GM19238 (cell line): ENCODE results near the gene HEPHL1.
"Not testable (repeated sequence)": the region's sequence is repeated elsewhere in the genome, so short reads cannot be mapped to it uniquely, and the experiment has no call there.

ENCODE experiments used
- DNase-seq: peaks from one replicate; pipeline ENCODE4 v3.0.0; 2011; ENCODE audit warnings: low spot score; ENCODE audit not compliant: insufficient read length

Gene HEPHL1, protein sequence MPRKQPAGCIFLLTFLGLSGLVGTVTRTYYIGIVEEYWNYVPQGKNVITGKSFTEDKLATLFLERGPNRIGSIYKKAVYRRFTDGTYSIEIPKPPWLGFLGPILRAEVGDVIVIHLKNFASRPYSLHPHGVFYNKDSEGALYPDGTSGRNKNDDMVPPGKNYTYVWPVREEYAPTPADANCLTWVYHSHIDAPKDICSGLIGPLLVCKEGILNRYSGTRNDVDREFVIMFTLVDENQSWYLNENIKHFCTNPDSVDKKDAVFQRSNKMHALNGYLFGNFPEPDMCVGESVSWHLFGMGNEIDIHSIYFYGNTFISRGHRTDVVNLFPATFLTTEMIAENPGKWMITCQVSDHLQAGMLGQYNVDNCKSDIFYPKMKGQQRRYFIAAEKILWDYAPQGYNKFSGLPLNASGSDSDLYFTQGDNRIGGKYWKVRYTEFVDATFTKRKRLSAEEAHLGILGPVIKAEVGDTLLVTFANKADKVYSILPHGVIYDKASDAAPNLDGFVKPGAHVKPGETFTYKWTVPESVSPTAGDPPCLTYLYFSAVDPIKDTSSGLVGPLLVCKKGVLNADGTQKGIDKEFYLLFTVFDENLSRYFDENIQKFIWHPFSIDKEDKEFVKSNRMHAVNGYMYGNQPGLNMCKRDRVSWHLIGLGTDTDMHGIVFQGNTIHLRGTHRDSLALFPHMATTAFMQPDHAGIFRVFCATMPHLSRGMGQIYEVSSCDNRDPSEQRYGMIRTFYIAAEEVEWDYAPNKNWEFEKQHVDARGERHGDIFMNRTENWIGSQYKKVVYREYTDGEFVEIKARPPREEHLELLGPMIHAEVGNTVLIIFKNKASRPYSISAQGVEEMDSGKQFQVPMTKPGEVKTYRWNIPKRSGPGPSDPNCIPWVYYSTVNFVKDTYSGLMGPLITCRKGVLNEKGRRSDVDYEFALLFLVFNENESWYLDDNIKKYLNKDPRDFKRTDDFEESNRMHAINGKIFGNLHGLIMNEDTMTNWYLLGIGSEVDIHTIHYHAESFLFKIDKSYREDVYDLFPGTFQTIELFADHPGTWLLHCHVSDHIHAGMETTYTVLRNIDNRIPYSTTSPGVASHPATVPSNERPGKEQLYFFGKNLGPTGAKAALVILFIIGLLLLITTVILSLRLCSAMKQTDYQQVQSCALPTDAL

GRCh38 chr11:94020777-94021481 is at the start of gene HEPHL1:
Gene HEPHL1, plus strand, starts transcription at chr11:94021354. Its CDS starts 15 bp downstream, at chr11:94021369.
- no peak for DNase-seq

- no peak for DNase-seq
Measured at GRCh38 chr11:93972790-93973189, 48.4 kb upstream of the HEPHL1 start.

- not testable (repeated sequence) for DNase-seq
Measured at GRCh38 chr11:93973322-93974051, 47.7 kb upstream of the HEPHL1 start.

DNA sequence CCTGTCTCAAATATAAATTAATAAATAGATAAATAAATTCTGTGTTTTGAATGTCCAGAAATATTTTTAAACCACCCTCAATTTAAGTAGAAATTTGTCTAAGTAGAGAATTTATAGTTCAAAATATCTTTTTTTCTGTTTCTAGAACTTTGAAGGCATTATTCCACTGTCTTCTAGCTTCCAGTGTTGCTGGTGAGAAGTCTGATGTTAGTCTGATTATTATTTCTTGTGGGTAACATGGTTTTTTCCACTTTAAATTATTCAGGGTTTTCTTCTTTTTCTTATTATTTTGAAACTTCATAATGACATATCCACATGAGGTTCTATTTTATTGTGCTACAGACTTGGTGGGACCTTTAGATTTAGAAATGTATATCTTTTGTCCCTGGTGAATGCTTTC is 46.4 kb upstream of the HEPHL1 start:
- DNase-seq: no peak

- not testable (repeated sequence) for DNase-seq
Measured at GRCh38 chr11:93976577-93977254, 44.4 kb upstream of the HEPHL1 start.

GRCh38 chr11:93983542-93984195 is 37.5 kb upstream of the HEPHL1 start:
- DNase-seq: no peak

DNA sequence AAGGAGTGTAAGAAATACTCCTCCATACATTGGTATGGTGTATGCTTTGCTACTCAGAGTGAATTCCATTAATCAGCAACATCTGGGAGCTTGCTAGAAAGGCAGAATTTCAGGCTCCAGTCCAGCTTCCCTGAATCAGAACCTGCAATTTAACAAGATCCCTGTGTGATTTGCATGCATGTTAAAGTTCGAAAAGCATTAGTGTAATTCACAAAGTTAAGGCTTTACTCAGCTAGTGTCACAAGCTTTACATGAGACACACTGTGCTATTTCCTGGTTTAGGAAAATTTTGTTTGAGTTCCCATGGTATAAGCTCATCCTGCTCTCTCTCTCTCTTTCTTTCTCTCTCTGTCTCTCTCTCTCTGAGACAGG is 37.0 kb upstream of the HEPHL1 start:
- DNase-seq: no peak

DNA sequence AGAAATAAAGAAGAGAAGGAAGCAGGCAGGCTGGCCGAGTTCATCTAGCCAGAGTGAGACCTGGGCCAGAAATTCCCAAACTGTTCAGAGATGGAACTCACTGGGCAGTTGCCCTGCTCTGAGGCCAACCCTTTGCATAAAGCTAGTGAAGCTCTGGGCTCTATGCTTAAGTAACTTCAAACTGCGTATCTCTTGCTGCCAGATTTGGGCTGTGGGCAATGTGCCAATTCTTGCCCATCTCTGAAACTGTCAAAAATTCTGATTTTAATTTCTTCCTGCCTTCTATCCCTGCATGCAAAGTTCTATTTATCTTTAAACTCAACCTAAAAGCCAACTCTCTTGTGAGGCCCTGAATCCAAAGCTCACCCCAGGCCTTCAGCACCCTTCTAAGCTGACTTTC is 36.2 kb upstream of the HEPHL1 start:
- DNase-seq: no peak

GRCh38 chr11:93986716-93987115 is 34.4 kb upstream of the HEPHL1 start:
- no peak for DNase-seq

GRCh38 chr11:93988455-93988854 is 32.7 kb upstream of the HEPHL1 start:
- DNase-seq: no peak

DNA sequence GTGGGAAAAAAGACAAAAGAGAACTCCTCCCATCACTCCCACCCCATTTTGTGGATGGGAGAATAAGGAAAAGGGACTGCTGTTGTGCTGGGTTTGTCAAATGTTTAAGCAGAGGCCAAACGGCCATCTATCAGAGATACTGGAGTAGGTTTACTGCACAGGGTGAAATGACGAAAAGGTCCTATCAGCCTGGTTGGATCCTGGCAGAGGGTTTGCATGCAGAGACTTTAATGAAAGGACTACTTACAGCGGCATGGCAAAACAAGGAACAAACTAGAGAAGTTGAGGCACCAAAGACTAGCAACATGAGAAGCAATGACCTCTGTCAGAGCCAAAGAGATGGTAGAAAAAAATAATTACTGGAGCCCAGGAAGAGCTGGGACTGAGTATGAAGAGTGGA is 32.2 kb upstream of the HEPHL1 start:
- DNase-seq: no peak

- DNase-seq: no peak
Measured at GRCh38 chr11:93993747-93994146, 27.4 kb upstream of the HEPHL1 start.

DNA sequence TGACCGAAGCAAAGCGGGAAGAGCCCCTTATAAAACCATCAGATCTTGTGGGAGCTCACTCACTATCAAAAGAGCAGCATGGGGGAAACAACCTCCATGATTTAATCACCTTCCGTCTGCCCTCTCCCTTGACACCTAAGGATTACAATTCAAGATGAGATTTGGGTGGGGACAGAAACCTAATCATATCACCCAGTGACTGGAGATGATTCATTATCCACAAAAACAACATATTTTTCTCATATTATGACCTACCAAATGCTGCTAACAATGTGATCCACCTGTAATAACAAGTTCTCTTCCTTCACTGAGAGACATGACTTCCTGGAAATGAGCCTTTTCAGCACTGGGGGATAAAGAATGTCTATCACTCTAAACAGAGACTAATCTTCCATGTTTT is 23.4 kb upstream of the HEPHL1 start:
- no peak for DNase-seq

DNA sequence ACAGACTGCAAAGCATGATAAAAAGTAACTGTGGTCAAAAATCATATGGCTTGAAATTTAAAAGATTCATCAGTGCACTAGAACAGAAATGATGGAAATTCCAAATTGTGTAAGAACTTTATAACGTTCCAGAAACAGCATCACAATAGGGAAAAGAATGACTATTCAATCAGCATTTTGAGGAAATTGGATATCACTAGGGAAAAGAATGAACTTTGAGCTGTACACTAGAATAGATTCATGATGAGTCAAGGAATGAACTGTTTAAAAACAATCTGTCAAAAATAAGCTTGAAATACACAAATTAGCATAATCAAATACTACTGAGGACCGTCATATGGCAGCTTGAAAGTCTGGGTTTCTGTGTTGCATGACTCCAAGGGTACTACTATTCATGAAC is 20.5 kb upstream of the HEPHL1 start:
- no peak for DNase-seq

DNA sequence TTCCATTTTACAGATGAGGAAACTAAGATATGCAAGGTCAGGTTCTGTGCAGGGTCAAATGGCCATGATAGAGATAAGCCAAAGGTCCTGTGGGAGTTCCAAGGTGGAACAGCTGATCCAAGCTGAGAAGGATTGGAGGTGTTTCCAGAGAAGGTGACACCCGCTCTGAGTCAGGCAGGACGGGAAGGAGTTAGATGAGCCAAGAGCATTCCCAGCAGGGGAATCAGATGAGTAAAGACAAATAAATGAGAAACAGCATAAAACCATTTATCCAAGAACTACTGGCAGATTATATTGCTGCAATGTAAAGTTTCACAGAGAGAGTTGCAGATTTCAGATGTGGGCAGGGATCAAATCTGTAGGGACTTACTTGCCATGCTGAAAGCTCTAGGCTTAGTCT is 18.9 kb upstream of the HEPHL1 start:
- no peak for DNase-seq

DNA sequence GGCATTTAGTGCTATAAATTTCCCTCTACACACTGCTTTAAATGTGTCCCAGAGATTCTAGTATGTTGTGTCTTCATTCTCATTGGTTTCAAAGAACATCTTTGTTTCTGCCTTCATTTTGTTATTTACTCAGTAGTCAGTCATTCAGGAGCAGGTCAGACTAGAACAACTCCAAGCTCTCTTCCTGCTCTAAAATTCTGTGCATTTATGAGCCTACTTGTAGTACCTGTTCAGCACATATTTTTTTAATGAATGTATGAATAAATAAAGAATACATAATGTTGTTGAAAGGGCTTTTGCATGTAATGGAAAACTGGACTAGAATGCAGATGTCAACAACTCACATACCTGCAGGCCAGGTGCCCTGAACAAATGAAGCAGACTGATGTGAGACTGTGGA is 13.7 kb upstream of the HEPHL1 start:
- DNase-seq: no peak

DNA sequence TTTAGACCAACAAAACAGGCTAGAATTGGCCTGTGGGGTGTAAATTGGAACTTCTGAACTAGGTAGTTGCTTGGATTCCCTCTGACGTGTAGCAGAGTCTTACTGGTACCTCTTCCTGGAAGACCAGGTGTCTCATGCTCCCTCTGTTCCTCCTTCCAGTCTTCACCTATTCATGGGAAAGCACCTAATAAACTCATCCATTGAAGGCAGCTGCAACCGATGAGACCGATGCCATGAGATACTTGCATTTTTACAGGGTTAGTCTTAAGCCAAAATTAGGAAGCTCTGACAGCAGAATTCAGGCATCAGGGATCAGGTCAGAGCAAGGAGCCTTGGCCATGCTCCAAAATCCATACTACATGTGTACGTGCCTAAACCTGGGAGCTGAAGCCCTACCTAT is 13.2 kb upstream of the HEPHL1 start:
- no peak for DNase-seq

DNA sequence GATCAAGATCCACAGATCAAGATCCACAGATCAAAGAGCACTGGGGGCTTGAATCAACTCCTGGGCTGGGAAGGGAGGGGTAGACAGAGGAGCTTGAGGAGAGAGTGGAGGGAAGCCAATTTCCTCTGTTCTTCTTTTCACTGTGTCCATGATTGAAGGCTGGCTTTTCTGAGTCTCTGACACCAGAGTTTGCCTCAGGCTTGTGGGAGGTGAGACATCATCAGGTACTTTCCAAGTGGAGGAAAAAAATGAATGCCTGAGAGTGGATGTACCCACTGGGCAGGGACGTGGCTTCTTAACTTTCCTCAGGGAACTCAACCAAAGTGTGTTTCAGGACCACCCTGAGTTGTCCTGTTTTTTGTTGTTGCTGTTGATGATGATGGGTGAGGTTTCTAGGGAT is 11.0 kb upstream of the HEPHL1 start:
- DNase-seq: no peak

GRCh38 chr11:94011478-94011877 is 9.7 kb upstream of the HEPHL1 start:
- no peak for DNase-seq

- DNase-seq: no peak
Measured at GRCh38 chr11:94017446-94017845, 3.7 kb upstream of the HEPHL1 start.
